GM19438 (cell line): ENCODE data around the gene FAAP100.

ENCODE experiments used
- ATAC-seq: cut with Tn5 transposase; IDR thresholded peaks from one replicate; pipeline ENCODE4 v1.9.1; 2021; ENCODE audit warnings: low read depth; ENCODE audit not compliant: unreplicated experiment

Gene FAAP100

DNA sequence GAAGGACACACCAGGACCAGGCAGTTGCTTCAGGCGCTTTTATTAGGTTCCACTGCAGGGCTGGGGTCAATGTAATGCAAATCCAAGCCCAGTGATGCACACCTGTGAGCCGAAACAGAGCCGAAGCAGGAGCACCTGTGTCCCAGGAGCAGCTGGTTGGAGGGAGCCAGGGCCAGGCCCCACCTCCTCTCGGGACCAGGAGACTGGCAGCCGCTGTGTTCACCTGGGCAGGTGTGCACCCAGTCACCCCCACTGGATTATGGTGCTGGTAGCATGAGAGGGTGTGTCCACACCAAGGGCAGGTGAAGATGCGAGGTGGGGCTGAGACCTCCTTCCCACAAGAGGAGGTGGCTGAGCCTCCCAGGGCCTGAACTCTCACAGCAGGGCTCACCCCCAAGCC, 4.7 kb upstream of the FAAP100 start:
- ATAC-seq = no peak

DNA sequence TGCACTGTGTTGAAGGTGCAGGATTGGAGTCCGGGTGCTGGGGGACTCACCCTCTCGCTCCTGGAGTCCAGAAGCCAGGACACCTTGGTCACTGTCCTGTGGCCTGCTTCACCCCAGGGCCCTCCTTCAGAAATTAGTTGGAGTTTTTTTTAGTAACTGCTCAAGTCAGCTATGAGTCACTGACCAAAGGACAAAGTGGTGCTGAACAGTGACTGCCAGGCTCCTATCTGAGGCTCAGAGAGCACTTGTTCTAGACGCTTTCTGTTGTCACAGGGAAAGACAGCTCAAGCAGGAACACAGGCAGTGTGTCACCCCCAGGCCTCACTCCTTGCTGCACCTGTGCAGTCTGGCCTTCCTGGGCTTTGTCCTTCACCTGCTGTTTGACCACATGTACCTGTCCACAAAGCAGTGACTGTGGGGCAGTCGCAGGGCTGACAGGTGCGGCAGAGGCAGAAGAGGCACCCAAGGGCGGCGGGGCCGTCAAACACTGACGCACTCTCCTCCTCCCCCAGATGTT, 4.1 kb upstream of the FAAP100 start:
- no peak for ATAC-seq

DNA sequence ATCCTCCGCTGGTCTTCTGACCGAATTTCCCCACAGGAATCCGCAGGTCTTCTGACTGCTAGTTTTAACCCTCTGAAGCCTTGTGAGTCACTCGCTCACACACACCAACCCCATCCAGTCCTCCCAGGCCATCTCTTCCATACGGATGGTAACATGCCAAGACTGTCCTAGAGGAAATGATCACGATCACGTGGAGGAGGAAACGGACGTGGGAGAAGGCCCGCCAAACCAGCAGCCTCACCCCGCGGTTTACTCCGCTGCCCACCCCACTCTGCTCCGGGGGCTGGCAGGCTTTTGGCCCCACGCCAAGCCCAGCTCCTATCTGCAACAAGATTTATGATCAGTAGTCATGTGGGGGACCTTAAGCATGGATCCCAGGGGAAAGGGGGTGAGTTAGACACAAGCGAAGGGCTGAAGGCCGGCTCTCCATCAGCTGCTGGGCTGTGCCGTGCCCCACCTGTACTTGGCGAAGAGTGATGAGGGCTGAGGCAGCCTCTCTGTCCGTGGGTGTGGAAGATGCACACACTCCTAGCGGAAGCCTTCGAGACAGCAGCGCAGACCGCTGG, 1.5 kb upstream of the FAAP100 start:
- no peak for ATAC-seq

DNA sequence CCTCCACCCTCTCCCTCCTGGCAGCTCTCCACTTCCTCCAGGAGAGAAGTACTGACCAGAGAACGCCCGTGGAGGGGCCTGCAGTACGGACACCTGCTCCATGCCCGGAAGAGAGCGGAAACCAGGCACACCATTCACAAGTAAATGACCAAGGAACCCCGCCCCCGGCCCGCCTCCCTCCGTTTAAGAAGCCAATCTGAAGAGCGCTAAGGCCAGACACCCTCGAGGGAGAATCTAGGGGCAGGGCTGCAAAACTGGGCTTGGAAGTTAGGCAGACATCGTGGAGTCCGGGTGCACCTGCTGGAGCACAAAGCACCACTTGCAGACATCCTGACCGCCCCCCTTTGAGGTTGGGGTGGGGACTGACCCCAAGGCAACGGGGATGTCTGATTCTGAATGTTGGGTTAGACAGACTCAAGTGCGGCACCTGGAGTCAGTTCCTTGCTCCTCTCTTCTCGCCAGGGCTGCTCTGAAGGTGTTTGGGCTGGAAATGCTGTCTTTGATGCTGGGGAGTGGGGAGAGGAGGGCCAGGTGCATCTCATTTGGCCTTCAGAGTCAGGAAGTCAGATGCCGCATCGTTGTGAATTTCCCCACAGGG, 964 bp upstream of the FAAP100 start:
- ATAC-seq = peak; percentile 42

DNA sequence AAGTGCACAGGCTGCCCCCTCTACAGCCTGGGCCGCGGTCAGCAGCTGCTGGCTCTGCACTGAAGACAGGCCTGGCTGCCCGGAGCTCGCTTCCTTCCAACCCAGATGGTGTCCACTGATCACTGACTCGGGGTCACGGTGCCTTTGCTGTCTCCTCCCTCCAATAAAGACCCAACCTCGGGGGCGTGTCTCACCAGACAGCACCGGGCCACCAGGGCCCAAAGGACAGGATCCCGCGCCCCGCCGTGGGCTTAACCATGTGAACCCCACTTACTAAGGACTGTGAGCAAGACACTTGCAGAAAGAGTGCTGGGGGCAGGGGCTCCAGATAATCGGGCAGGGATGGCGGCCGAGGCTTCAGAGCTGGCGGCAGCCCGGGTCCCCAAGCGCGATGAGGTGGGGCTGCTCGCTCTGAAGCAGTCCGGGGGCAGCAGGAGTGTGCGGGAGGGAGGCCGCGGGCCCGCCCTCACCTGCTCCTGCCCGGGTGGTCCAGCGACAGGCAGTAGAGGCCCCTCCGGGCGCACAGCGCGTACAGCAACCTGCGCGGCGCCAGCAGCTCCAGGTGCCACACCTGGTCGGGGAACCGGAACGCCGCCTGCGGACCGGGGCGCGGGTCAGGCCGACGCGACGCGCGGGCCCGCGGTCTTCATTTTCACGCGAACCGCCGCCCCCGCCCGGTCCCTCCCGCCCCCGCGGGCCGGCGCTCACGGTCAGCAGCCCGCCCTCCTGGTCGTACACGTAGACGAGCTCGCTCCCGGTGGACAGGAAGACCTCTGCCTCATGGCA, 502 bp downstream of the FAAP100 start:
- ATAC-seq = peak; percentile 3

DNA sequence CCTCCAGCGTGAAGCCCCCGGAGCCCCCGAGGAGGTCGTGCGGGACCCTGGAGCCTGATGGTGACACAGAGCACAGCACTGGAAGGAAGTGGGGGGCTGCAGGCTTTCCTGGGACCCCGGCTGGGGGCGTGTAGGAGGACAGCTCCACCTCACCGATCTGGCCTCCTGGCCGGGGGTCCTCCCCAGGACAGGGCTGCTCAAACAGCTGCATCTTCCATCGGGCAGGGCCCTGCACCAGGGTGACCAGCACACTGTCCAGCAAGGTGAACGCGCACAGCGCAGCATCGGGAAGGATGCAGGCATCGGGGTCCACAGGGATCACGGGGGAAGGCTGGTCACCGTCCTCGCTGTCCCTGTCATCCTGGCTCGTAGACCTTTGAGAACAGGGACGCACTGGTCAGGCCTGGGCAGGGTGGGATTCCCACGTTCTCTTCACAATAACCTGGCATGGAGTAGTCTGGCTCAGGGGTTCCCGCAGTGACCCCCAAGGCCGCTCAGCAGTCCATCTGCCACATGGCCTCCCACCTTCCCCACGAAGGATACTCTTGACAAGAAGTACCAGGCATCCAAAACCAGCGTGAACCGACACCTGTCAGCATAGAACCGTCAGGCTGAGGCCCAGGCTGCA, 1.2 kb downstream of the FAAP100 start:
- no peak for ATAC-seq

DNA sequence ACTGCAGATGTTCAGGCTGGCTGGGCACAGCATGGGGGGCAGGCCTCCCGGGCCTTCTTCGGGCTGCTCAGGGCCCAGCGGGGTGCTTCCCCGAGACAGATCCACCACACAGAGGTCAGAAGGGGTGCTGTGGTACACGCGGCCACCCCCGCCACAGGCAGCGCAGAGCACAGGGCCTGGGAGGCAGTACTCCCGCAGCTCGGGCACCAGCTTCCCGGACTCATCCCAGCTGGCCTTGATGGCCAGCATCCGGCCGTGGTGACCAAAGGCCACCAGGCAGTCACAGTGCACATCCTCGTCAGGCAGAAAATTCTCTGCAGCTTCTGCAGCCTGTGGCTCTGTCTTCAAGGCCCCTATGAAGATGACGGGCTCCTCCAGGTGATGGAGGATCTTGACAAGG, 1.9 kb downstream of the FAAP100 start:
- no peak for ATAC-seq

DNA sequence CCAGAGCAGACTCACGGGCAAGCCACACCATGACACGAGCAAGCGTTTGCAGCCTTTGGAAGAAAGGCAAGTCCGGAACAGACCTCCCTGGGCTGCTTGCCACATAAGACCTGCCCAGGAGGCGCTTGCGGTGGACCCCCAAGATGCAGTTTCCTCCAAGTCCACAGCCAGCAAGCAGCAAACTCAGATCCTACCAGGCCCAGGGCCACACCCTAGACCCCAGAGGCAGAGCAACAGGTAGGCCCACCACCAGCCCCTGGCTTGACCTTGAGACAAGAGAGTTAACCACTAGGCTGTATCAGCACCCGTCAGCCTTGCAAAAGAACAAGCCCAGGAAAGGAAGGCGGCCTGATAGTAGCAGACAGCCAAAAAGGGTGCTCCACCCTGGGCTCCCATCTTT, 2.3 kb downstream of the FAAP100 start:
- ATAC-seq = no peak

DNA sequence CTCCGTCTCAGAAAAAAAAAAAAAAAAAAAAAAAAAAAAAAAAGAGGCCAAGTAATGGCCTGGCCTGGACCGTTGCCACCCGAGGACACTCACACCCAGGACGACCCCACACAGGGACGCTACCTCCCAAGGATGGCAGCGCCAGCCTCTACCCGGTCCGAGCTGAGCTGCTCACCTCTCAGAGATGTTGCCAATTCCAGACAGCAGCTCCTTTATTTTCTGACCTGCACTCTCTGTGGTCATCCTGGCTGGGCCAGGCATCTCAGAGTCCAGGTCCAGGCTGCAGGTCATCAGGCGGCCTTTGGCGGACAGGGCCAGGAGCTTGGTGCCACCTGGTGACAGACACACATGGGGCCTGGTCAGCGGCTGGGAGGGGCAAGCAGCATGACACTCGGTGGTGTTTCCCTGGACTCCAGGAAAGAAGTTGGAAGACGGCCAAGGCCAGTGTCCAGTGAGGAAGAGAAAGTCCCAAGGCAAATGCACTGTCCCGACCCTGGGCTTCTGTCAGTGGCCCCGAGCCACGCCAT, 3.1 kb downstream of the FAAP100 start:
- ATAC-seq = no peak

- ATAC-seq = no peak
These were observed 4.6 kb downstream of the FAAP100 start for GRCh38 chr17:81547614-81547982.

GRCh38 chr17:81546906-81547613, 5.1 kb downstream of the FAAP100 start:
- no peak for ATAC-seq

DNA sequence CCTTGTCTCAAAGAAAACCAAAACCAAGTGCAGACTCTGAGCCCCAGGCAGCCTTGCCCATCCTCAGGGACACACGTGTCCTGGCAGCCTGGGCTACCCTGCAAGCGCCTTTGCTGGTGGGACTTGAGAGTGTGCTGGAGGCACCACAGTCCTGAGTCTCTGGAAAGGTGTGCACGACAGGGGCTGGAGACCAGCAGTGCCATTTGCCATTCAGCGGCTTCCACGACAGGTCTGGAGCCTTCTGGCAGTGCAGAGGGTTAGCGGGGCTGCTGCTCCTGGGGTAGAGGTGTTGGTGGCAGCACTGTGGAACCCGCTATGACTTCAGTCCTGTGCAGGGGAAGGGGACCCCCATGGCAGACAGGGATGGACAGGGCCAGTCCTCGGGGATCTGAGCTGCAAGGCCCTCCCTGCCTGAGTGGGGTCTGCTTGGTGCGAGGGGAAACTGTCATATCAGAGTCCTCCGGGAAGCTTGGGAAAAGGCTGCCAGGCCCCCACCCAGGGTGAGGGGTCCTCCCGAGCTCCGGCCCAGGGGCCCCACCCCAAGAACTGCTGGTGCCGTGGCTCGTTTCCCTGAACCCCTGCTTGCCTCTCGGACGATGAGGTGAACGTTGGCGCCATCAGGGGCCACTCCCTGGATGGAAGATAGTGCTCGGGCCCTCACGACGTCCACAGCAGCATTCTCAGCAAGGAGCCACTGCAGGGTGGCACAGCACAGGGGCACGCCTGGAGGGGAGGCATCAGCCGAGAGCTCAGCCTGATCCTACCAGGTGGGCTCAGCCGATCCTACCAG, 6.8 kb downstream of the FAAP100 start:
- no peak for ATAC-seq

GRCh38 chr17:81544281-81544974, 7.7 kb downstream of the FAAP100 start:
- ATAC-seq = no peak

DNA sequence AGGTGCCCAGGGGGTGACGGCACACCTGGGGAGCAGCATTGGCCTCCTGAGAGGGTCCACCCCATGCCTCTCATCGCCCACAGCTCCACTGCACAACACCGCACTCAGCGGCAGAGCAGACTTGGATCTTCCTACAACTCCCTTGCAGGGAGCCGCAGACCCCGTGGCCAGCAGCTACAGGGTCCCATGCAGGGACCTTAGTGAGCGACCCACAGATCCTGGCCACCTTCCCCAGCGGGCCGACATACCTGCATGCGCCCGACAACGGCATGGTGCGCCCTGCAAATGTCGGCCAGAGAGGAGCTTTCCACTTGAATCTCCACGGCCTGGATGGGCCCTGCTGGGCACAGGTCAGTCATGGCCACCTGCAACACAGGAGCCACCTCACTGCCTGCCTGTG, 8.4 kb downstream of the FAAP100 start:
- no peak for ATAC-seq

DNA sequence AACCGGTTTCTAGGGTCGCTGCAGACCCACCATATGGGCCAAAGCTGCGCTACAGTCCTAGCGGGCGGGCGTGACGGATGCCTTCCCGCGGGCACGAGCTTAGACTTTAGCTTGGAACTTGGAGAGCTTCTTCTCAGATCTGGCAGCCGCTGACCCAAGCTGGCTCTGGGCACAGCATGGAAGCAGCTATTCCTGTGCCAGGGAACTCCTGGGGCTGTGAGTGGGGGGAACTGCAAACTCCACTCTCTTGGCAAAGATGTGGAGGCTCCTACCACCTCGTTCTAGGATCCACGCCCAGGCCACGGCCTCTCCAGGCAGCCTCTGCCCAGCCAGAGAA, 8.8 kb downstream of the FAAP100 start:
- no peak for ATAC-seq

- no peak for ATAC-seq
These were observed 9.5 kb downstream of the FAAP100 start for GRCh38 chr17:81542431-81543338.

- ATAC-seq = no peak
These were observed 11.0 kb downstream of the FAAP100 start for GRCh38 chr17:81541123-81541522.

GRCh38 chr17:81540676-81541027, 11.5 kb downstream of the FAAP100 start:
- ATAC-seq = no peak
